HG02759 (cell line): Measurements from ENCODE around the gene CABP4.
"Not testable (repeated sequence)": the region's sequence is repeated elsewhere in the genome, so short reads cannot be mapped to it uniquely, and the experiment has no call there.

Source experiments
- ATAC-seq: cut with Tn5 transposase; IDR thresholded peaks from one replicate; pipeline ENCODE4 v1.9.1; 2021; ENCODE audit warnings: mild to moderate bottlenecking, moderate library complexity; ENCODE audit not compliant: unreplicated experiment

The CABP4 gene

GRCh38 chr11:67418476-67419281, 36.5 kb upstream of the CABP4 start:
- ATAC-seq = no peak

- ATAC-seq = no peak
Measured at GRCh38 chr11:67419325-67420049, 35.7 kb upstream of the CABP4 start.

GRCh38 chr11:67420147-67420645, 35.0 kb upstream of the CABP4 start:
- ATAC-seq = no peak

GRCh38 chr11:67420646-67421429, 34.3 kb upstream of the CABP4 start:
- ATAC-seq = peak; percentile 87

- no peak for ATAC-seq
Measured at GRCh38 chr11:67421430-67422031, 33.6 kb upstream of the CABP4 start.

GRCh38 chr11:67422891-67423290, 32.3 kb upstream of the CABP4 start:
- ATAC-seq = no peak

- ATAC-seq = no peak
Measured at GRCh38 chr11:67423466-67423865, 31.7 kb upstream of the CABP4 start.

GRCh38 chr11:67423891-67424613, 31.1 kb upstream of the CABP4 start:
- no peak for ATAC-seq

- not testable (repeated sequence) for ATAC-seq
Measured at GRCh38 chr11:67427364-67427859, 27.7 kb upstream of the CABP4 start.

- peak; percentile 84 for ATAC-seq
Measured at GRCh38 chr11:67428052-67429001, 26.8 kb upstream of the CABP4 start, which contains the start of gene RPS6KB2. Gene RPS6KB2 (plus strand): TSS chr11:67428494. CDS start chr11:67428546, 52 bp downstream.

- no peak for ATAC-seq
Measured at GRCh38 chr11:67429038-67429668, 26.0 kb upstream of the CABP4 start.

- no peak for ATAC-seq
Measured at GRCh38 chr11:67429722-67430121, 25.4 kb upstream of the CABP4 start.

GRCh38 chr11:67431346-67432249, 23.6 kb upstream of the CABP4 start:
- no peak for ATAC-seq

GRCh38 chr11:67432655-67433349, 22.4 kb upstream of the CABP4 start:
- no peak for ATAC-seq

GRCh38 chr11:67433536-67434394, 21.4 kb upstream of the CABP4 start:
- ATAC-seq = no peak

- no peak for ATAC-seq
Measured at GRCh38 chr11:67434395-67434881, 20.7 kb upstream of the CABP4 start.
